HG03520 (cell line): ENCODE data around the gene IL1RL2.

ENCODE experiments used
- ATAC-seq: cut with Tn5 transposase; IDR thresholded peaks from one replicate; pipeline ENCODE4 v1.9.1; 2021; ENCODE audit warnings: mild to moderate bottlenecking, moderate library complexity; ENCODE audit not compliant: unreplicated experiment

IL1RL2 gene

GRCh38 chr2:102193074-102193473 lies 6.3 kb downstream of the IL1RL2 start:
- ATAC-seq, result no peak

- ATAC-seq, result no peak
These were observed 7.9 kb downstream of the IL1RL2 start for GRCh38 chr2:102194609-102195268.

- no peak for ATAC-seq
These were observed 10.7 kb downstream of the IL1RL2 start for GRCh38 chr2:102197389-102198137.

GRCh38 chr2:102200539-102200938 lies 13.7 kb downstream of the IL1RL2 start:
- no peak for ATAC-seq

- no peak for ATAC-seq
These were observed 17.8 kb downstream of the IL1RL2 start for GRCh38 chr2:102204638-102205037.

GRCh38 chr2:102206666-102207341 lies 20.0 kb downstream of the IL1RL2 start:
- no peak for ATAC-seq

GRCh38 chr2:102208774-102209173 lies 22.0 kb downstream of the IL1RL2 start:
- ATAC-seq, result no peak

- no peak for ATAC-seq
These were observed 22.7 kb downstream of the IL1RL2 start for GRCh38 chr2:102209474-102209873.

- no peak for ATAC-seq
These were observed 30.2 kb downstream of the IL1RL2 start for GRCh38 chr2:102217032-102217431.

- ATAC-seq, result no peak
These were observed 38.3 kb downstream of the IL1RL2 start for GRCh38 chr2:102224824-102225739.

GRCh38 chr2:102226171-102226570 lies 39.3 kb downstream of the IL1RL2 start:
- no peak for ATAC-seq

- no peak for ATAC-seq
These were observed 40.0 kb downstream of the IL1RL2 start for GRCh38 chr2:102226612-102227391.

- ATAC-seq, result no peak
These were observed 42.4 kb downstream of the IL1RL2 start for GRCh38 chr2:102229141-102229769.

GRCh38 chr2:102230410-102230909 lies 43.6 kb downstream of the IL1RL2 start:
- no peak for ATAC-seq

GRCh38 chr2:102233132-102233884 lies 46.5 kb downstream of the IL1RL2 start:
- ATAC-seq, result no peak

GRCh38 chr2:102235042-102235473 lies 48.2 kb downstream of the IL1RL2 start:
- no peak for ATAC-seq

- no peak for ATAC-seq
These were observed 48.7 kb downstream of the IL1RL2 start for GRCh38 chr2:102235491-102235890.

GRCh38 chr2:102236132-102236531 lies 49.3 kb downstream of the IL1RL2 start:
- ATAC-seq, result no peak

- ATAC-seq, result no peak
These were observed 50.4 kb downstream of the IL1RL2 start for GRCh38 chr2:102237176-102237575.
